Panc1 (cell line): ENCODE data around the gene MLPH.

Experiments
- POLR2AphosphoS5 ChIP-seq: IDR thresholded peaks from 2 replicates; pipeline ENCODE4 v1.6.1; 2012; ENCODE audit warnings: mild to moderate bottlenecking, low read depth, low read length, moderate library complexity
- REST ChIP-seq, 2 experiments: IDR thresholded peaks; 2 replicates each; pipeline ENCODE4 v1.6.1; 2011 to 2012; ENCODE audit warnings: low read depth in 2 of 2, control low read depth in 1 of 2, low read length in 1 of 2, mild to moderate bottlenecking in 1 of 2, moderate library complexity in 1 of 2; ENCODE audit not compliant: insufficient read depth in 1 of 2
- SIN3A ChIP-seq: IDR thresholded peaks from 2 replicates; pipeline ENCODE4 v1.6.1; 2012; ENCODE audit warnings: low read depth, mild to moderate bottlenecking, low read length, moderate library complexity, borderline replicate concordance; ENCODE audit not compliant: insufficient read depth
- TCF7L2 ChIP-seq: IDR thresholded peaks from 2 replicates; pipeline ENCODE4 v1.6.1; 2011; ENCODE audit warnings: mild to moderate bottlenecking, low read depth, low read length, inconsistent platforms
- TF ChIP-seq, protein P1 (sequence below): fragments of 450-650 bp; IDR thresholded peaks from 2 replicates; pipeline ENCODE4 v1.5.1; 2017; ENCODE audit warnings: mild to moderate bottlenecking

DNA sequence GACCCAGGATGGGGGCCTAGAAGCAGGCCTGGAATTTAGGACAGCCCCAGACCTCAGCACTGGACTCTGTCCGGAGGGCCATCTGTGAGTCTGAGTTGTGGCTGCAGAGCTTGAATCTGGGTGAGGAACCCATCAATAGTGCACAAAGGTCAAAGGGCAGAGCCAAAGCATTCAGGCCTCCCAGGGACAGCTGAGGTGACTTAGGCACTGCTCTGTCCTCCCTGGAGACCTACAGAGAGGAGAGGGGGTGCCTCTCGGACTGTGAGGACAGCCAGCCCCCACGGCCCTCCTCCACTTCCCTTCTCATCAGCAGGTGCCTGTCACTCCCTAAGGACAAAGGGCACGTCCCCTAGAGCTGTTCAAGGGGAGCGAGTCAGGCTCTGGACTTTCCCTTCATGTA, 54.2 kb downstream of the MLPH start:
- no peak for TF ChIP-seq POLR2AphosphoS5
- TF ChIP-seq, protein P1, sequence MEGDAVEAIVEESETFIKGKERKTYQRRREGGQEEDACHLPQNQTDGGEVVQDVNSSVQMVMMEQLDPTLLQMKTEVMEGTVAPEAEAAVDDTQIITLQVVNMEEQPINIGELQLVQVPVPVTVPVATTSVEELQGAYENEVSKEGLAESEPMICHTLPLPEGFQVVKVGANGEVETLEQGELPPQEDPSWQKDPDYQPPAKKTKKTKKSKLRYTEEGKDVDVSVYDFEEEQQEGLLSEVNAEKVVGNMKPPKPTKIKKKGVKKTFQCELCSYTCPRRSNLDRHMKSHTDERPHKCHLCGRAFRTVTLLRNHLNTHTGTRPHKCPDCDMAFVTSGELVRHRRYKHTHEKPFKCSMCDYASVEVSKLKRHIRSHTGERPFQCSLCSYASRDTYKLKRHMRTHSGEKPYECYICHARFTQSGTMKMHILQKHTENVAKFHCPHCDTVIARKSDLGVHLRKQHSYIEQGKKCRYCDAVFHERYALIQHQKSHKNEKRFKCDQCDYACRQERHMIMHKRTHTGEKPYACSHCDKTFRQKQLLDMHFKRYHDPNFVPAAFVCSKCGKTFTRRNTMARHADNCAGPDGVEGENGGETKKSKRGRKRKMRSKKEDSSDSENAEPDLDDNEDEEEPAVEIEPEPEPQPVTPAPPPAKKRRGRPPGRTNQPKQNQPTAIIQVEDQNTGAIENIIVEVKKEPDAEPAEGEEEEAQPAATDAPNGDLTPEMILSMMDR: no peak
- TF ChIP-seq TCF7L2: no peak
- TF ChIP-seq REST (IDR thresholded peaks at IDR 0.05; ENCODE audit: insufficient read depth in 1 of 2, low read depth in 2 of 2, low read length in 1 of 2): no peak
- TF ChIP-seq SIN3A: no peak
